Measurements from ENCODE around the gene ATP5PO. TPM values are rescaled to one million over a fixed set of nuclear protein-coding genes. Genes with fewer than 3 reads are reported as not detected.
"Not testable (repeated sequence)": the region's sequence is repeated elsewhere in the genome, so short reads cannot be mapped to it uniquely, and the experiment has no call there.

The ATP5PO gene
- total and polyA plus RNA-seq, 2 experiments from 2014 or later: 215 to 354 TPM

- Histone ChIP-seq H3K4me1 (ENCODE audit: insufficient read depth) (no peaks in the 10 kb centered on the region), H3K27me3 (no peaks in the 10 kb centered on the region), H3K79me2 (no peaks in the 10 kb centered on the region), H3K9me3 (ENCODE audit: low read depth) (no peaks in the 10 kb centered on the region), H3K4me3 (no peak overlapping the region), H2AFZ (no peak overlapping the region), H3K9me2 (replicated peaks; ENCODE audit: insufficient read depth) (no peaks in the 10 kb centered on the region), H3K4me2 (no peak overlapping the region), H4K20me1 (ENCODE audit: insufficient read depth, poor library complexity, severe bottlenecking) (no peaks in the 10 kb centered on the region), H3K27ac (no peak overlapping the region), H3K36me3 (replicated peaks; ENCODE audit: insufficient read depth, low read depth) (no peaks in the 10 kb centered on the region)
- DNase-seq (ENCODE audit: low spot score): no peak
- TF ChIP-seq EZH2phosphoT487 (IDR thresholded peaks at IDR 0.05; ENCODE audit: low read depth, severe bottlenecking, unreplicated experiment) (no peak), EZH2 (IDR thresholded peaks at IDR 0.05; ENCODE audit: borderline replicate concordance) (no peak)
- TF ChIP-seq, protein P1, sequence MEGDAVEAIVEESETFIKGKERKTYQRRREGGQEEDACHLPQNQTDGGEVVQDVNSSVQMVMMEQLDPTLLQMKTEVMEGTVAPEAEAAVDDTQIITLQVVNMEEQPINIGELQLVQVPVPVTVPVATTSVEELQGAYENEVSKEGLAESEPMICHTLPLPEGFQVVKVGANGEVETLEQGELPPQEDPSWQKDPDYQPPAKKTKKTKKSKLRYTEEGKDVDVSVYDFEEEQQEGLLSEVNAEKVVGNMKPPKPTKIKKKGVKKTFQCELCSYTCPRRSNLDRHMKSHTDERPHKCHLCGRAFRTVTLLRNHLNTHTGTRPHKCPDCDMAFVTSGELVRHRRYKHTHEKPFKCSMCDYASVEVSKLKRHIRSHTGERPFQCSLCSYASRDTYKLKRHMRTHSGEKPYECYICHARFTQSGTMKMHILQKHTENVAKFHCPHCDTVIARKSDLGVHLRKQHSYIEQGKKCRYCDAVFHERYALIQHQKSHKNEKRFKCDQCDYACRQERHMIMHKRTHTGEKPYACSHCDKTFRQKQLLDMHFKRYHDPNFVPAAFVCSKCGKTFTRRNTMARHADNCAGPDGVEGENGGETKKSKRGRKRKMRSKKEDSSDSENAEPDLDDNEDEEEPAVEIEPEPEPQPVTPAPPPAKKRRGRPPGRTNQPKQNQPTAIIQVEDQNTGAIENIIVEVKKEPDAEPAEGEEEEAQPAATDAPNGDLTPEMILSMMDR (IDR thresholded peaks at IDR 0.05; ENCODE audit: poor library complexity): no peak
- WGBS (ENCODE audit: low lambda C conversion rate, missing lambda C conversion rate): 82% methylated on average over 8 of the region's 8 CpGs
Measured at GRCh38 chr21:33865996-33866575, 49.5 kb downstream of the ATP5PO start.

DNA sequence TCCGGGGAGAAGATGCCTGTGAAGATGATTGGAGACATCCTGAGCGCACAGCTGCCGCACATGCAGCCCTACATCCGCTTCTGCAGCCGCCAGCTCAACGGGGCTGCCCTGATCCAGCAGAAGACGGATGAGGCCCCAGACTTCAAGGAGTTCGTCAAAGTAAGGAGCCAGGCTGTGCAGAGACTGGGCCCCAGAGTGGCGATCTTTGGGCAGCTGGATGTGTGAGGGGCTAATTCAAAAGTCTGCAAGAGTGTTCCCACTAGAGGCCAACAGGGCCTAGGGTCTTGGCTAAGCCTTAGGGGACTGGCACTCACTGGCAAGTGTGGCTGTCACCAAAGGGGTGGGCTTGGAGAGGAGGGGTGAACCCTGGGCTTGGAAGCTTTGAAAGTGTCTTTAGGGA, 50.4 kb downstream of the ATP5PO start:
- H3K27ac ChIP-seq: no peak overlapping the region
- no peak overlapping the region for H2AFZ ChIP-seq
- 89% methylated on average over 9 of the region's 9 CpGs for WGBS (ENCODE audit: low lambda C conversion rate, missing lambda C conversion rate)
- H3K4me1 ChIP-seq (ENCODE audit: insufficient read depth): no peaks in the 10 kb centered on the region
- H3K4me2 ChIP-seq: no peak overlapping the region
- H3K9me2 ChIP-seq (replicated peaks; ENCODE audit: insufficient read depth): no peaks in the 10 kb centered on the region
- H3K4me3 ChIP-seq: no peak overlapping the region
- H4K20me1 ChIP-seq (ENCODE audit: insufficient read depth, poor library complexity, severe bottlenecking): no peaks in the 10 kb centered on the region
- H3K79me2 ChIP-seq: no peaks in the 10 kb centered on the region
- no peaks in the 10 kb centered on the region for H3K9me3 ChIP-seq (ENCODE audit: low read depth)
- TF ChIP-seq EZH2 (IDR thresholded peaks at IDR 0.05; ENCODE audit: borderline replicate concordance) (no peak), EZH2phosphoT487 (IDR thresholded peaks at IDR 0.05; ENCODE audit: low read depth, severe bottlenecking, unreplicated experiment) (no peak)
- TF ChIP-seq, protein P1 (IDR thresholded peaks at IDR 0.05; ENCODE audit: poor library complexity): no peak
- no peaks in the 10 kb centered on the region for H3K27me3 ChIP-seq
- DNase-seq (ENCODE audit: low spot score): no peak
- H3K36me3 ChIP-seq (replicated peaks; ENCODE audit: insufficient read depth, low read depth): no peaks in the 10 kb centered on the region

GRCh38 chr21:33864150-33864549, 51.5 kb downstream of the ATP5PO start:
- Histone ChIP-seq H3K79me2 (no peaks in the 10 kb centered on the region), H3K27ac (no peak overlapping the region), H4K20me1 (ENCODE audit: insufficient read depth, poor library complexity, severe bottlenecking) (no peaks in the 10 kb centered on the region), H3K27me3 (no peaks in the 10 kb centered on the region), H3K9me3 (ENCODE audit: low read depth) (no peaks in the 10 kb centered on the region), H3K4me1 (ENCODE audit: insufficient read depth) (no peaks in the 10 kb centered on the region), H3K9me2 (replicated peaks; ENCODE audit: insufficient read depth) (no peaks in the 10 kb centered on the region), H2AFZ (no peak overlapping the region), H3K36me3 (replicated peaks; ENCODE audit: insufficient read depth, low read depth) (no peaks in the 10 kb centered on the region), H3K4me3 (no peak overlapping the region), H3K4me2 (no peak overlapping the region)
- no peak for DNase-seq (ENCODE audit: low spot score)
- TF ChIP-seq EZH2phosphoT487 (IDR thresholded peaks at IDR 0.05; ENCODE audit: low read depth, severe bottlenecking, unreplicated experiment): no peak
- TF ChIP-seq, protein P1 (IDR thresholded peaks at IDR 0.05; ENCODE audit: poor library complexity): no peak
- no peak for TF ChIP-seq EZH2 (IDR thresholded peaks at IDR 0.05; ENCODE audit: borderline replicate concordance)
- 90% methylated on average over 1 of the region's 1 CpG for WGBS (ENCODE audit: low lambda C conversion rate, missing lambda C conversion rate)

- WGBS (ENCODE audit: low lambda C conversion rate, missing lambda C conversion rate): 100% methylated on average over 7 of the region's 8 CpGs
- H3K4me2 ChIP-seq; H3K9me2 ChIP-seq (replicated peaks; ENCODE audit: insufficient read depth); DNase-seq (ENCODE audit: low spot score); H3K9me3 ChIP-seq (ENCODE audit: low read depth); H4K20me1 ChIP-seq (ENCODE audit: insufficient read depth, poor library complexity, severe bottlenecking); H3K27me3 ChIP-seq; H3K27ac ChIP-seq; H3K79me2 ChIP-seq; H3K4me3 ChIP-seq; H2AFZ ChIP-seq; H3K36me3 ChIP-seq (replicated peaks; ENCODE audit: insufficient read depth, low read depth); H3K4me1 ChIP-seq (ENCODE audit: insufficient read depth): not testable (repeated sequence)
Measured at GRCh38 chr21:33863191-33863590, 52.4 kb downstream of the ATP5PO start.

Measured in hepatocyte (in vitro differentiated cells).